ENCODE measurements around the gene HHAT.

DNA sequence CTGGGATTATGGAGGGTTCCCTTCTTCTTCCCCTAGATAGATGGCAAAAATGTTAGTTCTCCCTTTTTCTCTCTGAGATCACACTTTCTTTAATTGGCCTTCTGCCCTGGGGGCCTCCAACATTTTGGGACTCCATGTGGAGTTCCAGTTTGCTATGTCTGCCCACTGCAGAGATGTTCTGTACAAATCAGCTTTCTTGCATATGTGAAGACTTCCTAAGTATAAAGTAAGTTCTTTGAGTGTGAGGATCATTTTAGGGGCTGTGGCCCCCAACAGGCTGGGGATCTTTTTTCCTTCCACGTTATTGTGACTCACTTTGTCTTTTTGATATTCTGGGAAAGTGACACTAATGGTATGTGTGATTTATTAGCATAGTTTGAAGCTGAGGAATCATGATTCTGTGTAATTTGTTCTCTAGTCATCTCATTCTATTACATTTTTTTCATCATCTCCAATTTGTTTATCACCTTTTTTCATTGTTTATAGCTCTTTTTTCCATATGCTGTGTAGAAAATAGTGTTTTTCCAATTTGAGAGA lies 48.2 kb downstream of the HHAT start:
- TF ChIP-seq, protein P1, sequence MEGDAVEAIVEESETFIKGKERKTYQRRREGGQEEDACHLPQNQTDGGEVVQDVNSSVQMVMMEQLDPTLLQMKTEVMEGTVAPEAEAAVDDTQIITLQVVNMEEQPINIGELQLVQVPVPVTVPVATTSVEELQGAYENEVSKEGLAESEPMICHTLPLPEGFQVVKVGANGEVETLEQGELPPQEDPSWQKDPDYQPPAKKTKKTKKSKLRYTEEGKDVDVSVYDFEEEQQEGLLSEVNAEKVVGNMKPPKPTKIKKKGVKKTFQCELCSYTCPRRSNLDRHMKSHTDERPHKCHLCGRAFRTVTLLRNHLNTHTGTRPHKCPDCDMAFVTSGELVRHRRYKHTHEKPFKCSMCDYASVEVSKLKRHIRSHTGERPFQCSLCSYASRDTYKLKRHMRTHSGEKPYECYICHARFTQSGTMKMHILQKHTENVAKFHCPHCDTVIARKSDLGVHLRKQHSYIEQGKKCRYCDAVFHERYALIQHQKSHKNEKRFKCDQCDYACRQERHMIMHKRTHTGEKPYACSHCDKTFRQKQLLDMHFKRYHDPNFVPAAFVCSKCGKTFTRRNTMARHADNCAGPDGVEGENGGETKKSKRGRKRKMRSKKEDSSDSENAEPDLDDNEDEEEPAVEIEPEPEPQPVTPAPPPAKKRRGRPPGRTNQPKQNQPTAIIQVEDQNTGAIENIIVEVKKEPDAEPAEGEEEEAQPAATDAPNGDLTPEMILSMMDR (IDR thresholded peaks at IDR 0.05), result no peak
- no peak for TF ChIP-seq EP300 (IDR thresholded peaks at IDR 0.05)
